PC-3 (cell line): ENCODE data around the gene THADA. TPM values are rescaled to one million over a fixed set of nuclear protein-coding genes. Genes with fewer than 3 reads are reported as not detected.

ENCODE experiments used
- ATAC-seq: fragments of 200-7000 bp; cut with Tn5 transposase; 2 replicates; pipeline ENCODE4 v1.9.1; 2020; ENCODE audit warnings: mild to moderate bottlenecking, moderate library complexity
- BruUV-seq: library from RNA; stranded (reverse); fragments of 400-500 nt; replicated peaks from 2 replicates; lab custom pipeline; 2021; lab: Mats Ljungman, UMichigan
- CTCF ChIA-PET: fragments of 300-600 bp; sonication (Branson Sonifier 250); formaldehyde crosslinking; loops from one replicate; lab custom pipeline; 2022; ENCODE audit warnings: antibody characterized with exemption; lab: Charles Lee
- POLR2A ChIA-PET: fragments of 300-600 bp; sonication (Branson Sonifier 250); formaldehyde crosslinking; loops from one replicate; lab custom pipeline; 2022; ENCODE audit warnings: antibody characterized with exemption; ENCODE audit not compliant: unreplicated experiment; lab: Charles Lee
- DNase-seq: peaks from one replicate; pipeline ENCODE4 v3.0.0-alpha.2; 2015
- H2AFZ ChIP-seq: fragments of 300-600 bp; sonication (generic); 2 replicates; pipeline ENCODE4 v1.6.0; 2016; ENCODE audit warnings: antibody characterized with exemption, low read length
- H3F3A ChIP-seq: fragments of 300-600 bp; sonication (generic); one replicate; pipeline ENCODE4 v1.6.0; 2017; ENCODE audit warnings: antibody characterized with exemption, low read length, control low read depth, mild to moderate bottlenecking; ENCODE audit not compliant: unreplicated experiment
- H3K27ac ChIP-seq: fragments of 300-600 bp; sonication (generic); 2 replicates; pipeline ENCODE4 v1.5.1; 2016; ENCODE audit warnings: mild to moderate bottlenecking, low read length
- H3K27me3 ChIP-seq: fragments of 300-600 bp; sonication (generic); 2 replicates; pipeline ENCODE4 v1.6.1; 2016; ENCODE audit warnings: low read length, mixed read lengths
- H3K36me3 ChIP-seq: fragments of 300-600 bp; sonication (generic); 2 replicates; pipeline ENCODE4 v1.6.1; 2016; ENCODE audit warnings: low read depth, mixed run types, low read length, mixed read lengths
- H3K4me1 ChIP-seq: fragments of 300-600 bp; sonication (generic); 2 replicates; pipeline ENCODE4 v1.5.1; 2016; ENCODE audit warnings: low read length; ENCODE audit not compliant: insufficient read depth
- H3K4me2 ChIP-seq: fragments of 300-600 bp; sonication (generic); 2 replicates; pipeline ENCODE4 v1.6.0; 2016; ENCODE audit warnings: low read length
- H3K4me3 ChIP-seq: fragments of 300-600 bp; sonication (generic); 2 replicates; pipeline ENCODE4 v1.5.1; 2016; ENCODE audit warnings: mild to moderate bottlenecking, low read length, mixed read lengths
- H3K79me2 ChIP-seq: fragments of 300-600 bp; sonication (generic); 2 replicates; pipeline ENCODE4 v1.6.1; 2017; ENCODE audit warnings: low read length, mixed read lengths
- H3K9ac ChIP-seq: fragments of 300-600 bp; sonication (generic); 2 replicates; pipeline ENCODE4 v1.6.0; 2016; ENCODE audit warnings: mild to moderate bottlenecking, low read length
- H3K9me2 ChIP-seq: fragments of 300-600 bp; sonication (generic); replicated peaks from 2 replicates; pipeline ENCODE4 v1.6.1; 2016; ENCODE audit warnings: mixed run types, low read length, mixed read lengths
- H3K9me3 ChIP-seq: fragments of 300-600 bp; sonication (generic); 2 replicates; pipeline ENCODE4 v1.6.1; 2016; ENCODE audit warnings: low read length, mixed read lengths
- H4K20me1 ChIP-seq: fragments of 300-600 bp; sonication (generic); 2 replicates; pipeline ENCODE4 v1.6.1; 2016; ENCODE audit warnings: low read length, mixed read lengths
- CTCF ChIP-seq: fragments of 300-600 bp; sonication (generic); conservative IDR thresholded peaks from 2 replicates; pipeline ENCODE4 v1.5.1; 2017; ENCODE audit warnings: antibody characterized with exemption, low read depth, mild to moderate bottlenecking, low read length
- EZH2 ChIP-seq: fragments of 300-600 bp; sonication (generic); IDR thresholded peaks from one replicate; pipeline ENCODE4 v1.6.1; 2017; ENCODE audit warnings: antibody characterized with exemption, mild to moderate bottlenecking, low read length; ENCODE audit not compliant: unreplicated experiment
- EZH2phosphoT487 ChIP-seq: fragments of 300-600 bp; sonication (generic); IDR thresholded peaks from 2 replicates; pipeline ENCODE4 v1.6.1; 2018; ENCODE audit warnings: mild to moderate bottlenecking, antibody characterized with exemption, low read length, borderline replicate concordance
- intact Hi-C: fragments of 100-400 bp; cut with micrococcal nuclease; formaldehyde crosslinking; loops from 2 replicates; pipeline ENCODE4 v1.9.0; 2023
- total RNA-seq: library from RNA; depleted of rRNA; stranded (reverse); fragments of >200 nt; gene quantifications from 2 replicates; pipeline ENCODE4 v1.2.3, GENCODE V29; 2014

The THADA gene
- total RNA-seq, 1 experiment from 2014 or later, result 33.6 TPM

GRCh38 chr2:43241558-43241957 lies 354.3 kb downstream of the THADA start:
- Histone ChIP-seq H3K9ac (no peak overlapping the region), H3K27ac (no peak overlapping the region), H3K27me3 (no peaks in the 10 kb centered on the region), H4K20me1 (no peaks in the 10 kb centered on the region), H3F3A (no peaks in the 10 kb centered on the region), H3K79me2 (no peaks in the 10 kb centered on the region), H3K4me1 (no peaks in the 10 kb centered on the region), H3K9me3 (no peaks in the 10 kb centered on the region), H3K4me3 (no peak overlapping the region), H2AFZ (no peak overlapping the region), H3K4me2 (no peak overlapping the region), H3K36me3 (no peaks in the 10 kb centered on the region; the same call in 1 of the 2 replicates), H3K9me2 (no peaks in the 10 kb centered on the region)
- ATAC-seq (no peak), DNase-seq (no peak)
- intact Hi-C loops, result no loop called here
- ChIA-PET CTCF (no interaction called here), POLR2A (no interaction called here)
- no peak for TF ChIP-seq EZH2phosphoT487
- TF ChIP-seq CTCF, result no peak
- no peak for TF ChIP-seq EZH2
- no TSS peak for BruUV-seq

GRCh38 chr2:43240766-43241150 lies 355.1 kb downstream of the THADA start:
- Histone ChIP-seq H3K27ac (no peak overlapping the region), H2AFZ (no peak overlapping the region), H3K27me3 (no peaks in the 10 kb centered on the region), H3F3A (no peaks in the 10 kb centered on the region), H3K4me2 (no peak overlapping the region), H3K9me3 (no peaks in the 10 kb centered on the region), H3K9ac (no peak overlapping the region), H3K4me3 (no peak overlapping the region), H3K4me1 (no peaks in the 10 kb centered on the region), H3K79me2 (no peaks in the 10 kb centered on the region), H4K20me1 (no peaks in the 10 kb centered on the region), H3K9me2 (no peaks in the 10 kb centered on the region), H3K36me3 (no peaks in the 10 kb centered on the region; the same call in 1 of the 2 replicates)
- BruUV-seq, result no TSS peak
- TF ChIP-seq EZH2phosphoT487 (no peak), EZH2 (no peak), CTCF (no peak)
- DNase-seq, result no peak
- no peak for ATAC-seq
- CTCF ChIA-PET, result interaction anchor here (0.5 to 0.6 kb wide), 3 partner anchors 11 to 299 kb away, joined by 3 to 8 read pairs (median 4); no protein-coding TSS in a partner anchor
- POLR2A ChIA-PET, result no interaction called here
- intact Hi-C loops, result no loop called here

GRCh38 chr2:43239981-43240765 lies 355.7 kb downstream of the THADA start:
- TF ChIP-seq EZH2, result no peak
- TF ChIP-seq EZH2phosphoT487, result no peak
- peak; percentile 54 for TF ChIP-seq CTCF
- Histone ChIP-seq H3K27ac (no peak overlapping the region), H3K4me1 (no peaks in the 10 kb centered on the region), H3K9me3 (no peaks in the 10 kb centered on the region), H3K4me2 (no peak overlapping the region), H2AFZ (no peak overlapping the region), H3K79me2 (no peaks in the 10 kb centered on the region), H3F3A (no peaks in the 10 kb centered on the region), H4K20me1 (no peaks in the 10 kb centered on the region), H3K27me3 (no peaks in the 10 kb centered on the region), H3K9me2 (no peaks in the 10 kb centered on the region), H3K9ac (no peak overlapping the region), H3K36me3 (no peaks in the 10 kb centered on the region), H3K4me3 (no peak overlapping the region)
- ChIA-PET POLR2A (no interaction called here), CTCF (interaction anchor here (0.5 to 0.6 kb wide), 3 partner anchors 11 to 300 kb away, joined by 3 to 8 read pairs (median 4); no protein-coding TSS in a partner anchor)
- intact Hi-C loops, result no loop called here
- DNase-seq, result peak; percentile 36
- no TSS peak for BruUV-seq
- peak; percentile 24; the same call in 1 of the 2 replicates for ATAC-seq
